B cell (primary cell): Measurements from ENCODE around the gene MBD1. TPM values are rescaled to one million over a fixed set of nuclear protein-coding genes. Genes with fewer than 3 reads are reported as not detected.

Source experiments
- ATAC-seq: fragments of 200-7000 bp; cut with Tn5 transposase; one replicate; pipeline ENCODE4 v1.10.0; 2021; ENCODE audit warnings: low read depth, mild to moderate bottlenecking, moderate number of reproducible peaks, moderate library complexity
- CTCF ChIA-PET: fragments of 350-600 bp; sonication (Branson Sonifier 250); formaldehyde crosslinking; loops from one replicate; lab custom pipeline; 2021; ENCODE audit warnings: antibody characterized with exemption, inconsistent platforms; lab: Charles Lee
- POLR2A ChIA-PET: fragments of 350-600 bp; sonication (Branson Sonifier 250); formaldehyde crosslinking; loops from one replicate; lab custom pipeline; 2021; ENCODE audit warnings: antibody characterized with exemption; lab: Charles Lee
- DNase-seq: peaks from one replicate; pipeline ENCODE4 v3.0.0; 2013
- H2AFZ ChIP-seq: 2 replicates; pipeline ENCODE4 v1.6.1; 2012; ENCODE audit warnings: mild to moderate bottlenecking, low read depth, low read length; ENCODE audit not compliant: insufficient read depth, poor library complexity, severe bottlenecking
- H3K27ac ChIP-seq, 2 donors: 1 replicate in 1 of 2; 2 replicates in 1 of 2; pipeline ENCODE4 v1.5.1; 2012 to 2013; ENCODE audit warnings: low read length in 2 of 2, mild to moderate bottlenecking in 2 of 2, moderate library complexity in 1 of 2
- H3K27me3 ChIP-seq, 4 experiments: fragments of 200-600 bp in 1 of 4; sonication (generic) in 1 of 4; replicated peaks in 1 of 4; 1 replicate in 2 of 4; 2 replicates in 2 of 4; pipeline versions ENCODE4 v1.6.1 to v1.7.0; 2013 to 2016; ENCODE audit warnings: low read length in 3 of 4, mild to moderate bottlenecking in 2 of 4, mixed read lengths in 1 of 4, moderate library complexity in 1 of 4; ENCODE audit not compliant: insufficient read depth in 4 of 4, control insufficient read depth in 3 of 4; ENCODE audit errors: control extremely low read depth in 1 of 4
- H3K36me3 ChIP-seq, 2 experiments: replicated peaks in 1 of 2; 1 replicate in 1 of 2; 2 replicates in 1 of 2; pipeline versions ENCODE4 v1.6.1 to v1.7.1; 2013; ENCODE audit warnings: low read length in 1 of 2; ENCODE audit not compliant: insufficient read depth in 2 of 2, control insufficient read depth in 1 of 2; ENCODE audit errors: control extremely low read depth in 1 of 2, extremely low read depth in 1 of 2
- H3K4me1 ChIP-seq, 2 donors: fragments of 200-600 bp in 1 of 2; sonication (generic) in 1 of 2; 1 replicate in 1 of 2; 2 replicates in 1 of 2; pipeline versions ENCODE4 v1.5.1 to v1.6.1; 2013 to 2017; ENCODE audit warnings: low read length in 2 of 2; ENCODE audit not compliant: control insufficient read depth in 2 of 2, insufficient read depth in 2 of 2
- H3K4me2 ChIP-seq: replicated peaks from 2 replicates; pipeline ENCODE3; 2012; ENCODE audit warnings: mild to moderate bottlenecking, low read depth, low read length; ENCODE audit not compliant: poor library complexity, severe bottlenecking
- H3K4me3 ChIP-seq, 5 experiments: fragments of 200-600 bp in 1 of 5; sonication (generic) in 1 of 5; 1 replicate in 3 of 5; 2 replicates in 2 of 5; pipeline versions ENCODE4 v1.5.1 to v1.7.0; 2011 to 2016; ENCODE audit warnings: low read length in 4 of 5, mild to moderate bottlenecking in 4 of 5, low read depth in 2 of 5, control low read depth in 1 of 5, moderate library complexity in 1 of 5; ENCODE audit not compliant: insufficient read depth in 1 of 5; ENCODE audit errors: control extremely low read depth in 1 of 5, extremely low read depth in 1 of 5
- H3K79me2 ChIP-seq: fragments of 200-600 bp; sonication (generic); one replicate; pipeline ENCODE4 v1.6.0; 2016; ENCODE audit warnings: low read length; ENCODE audit not compliant: control insufficient read depth, insufficient read depth
- H3K9ac ChIP-seq: fragments of 200-600 bp; sonication (generic); 2 replicates; pipeline ENCODE4 v1.6.1; 2017; ENCODE audit warnings: mild to moderate bottlenecking, low read length, moderate library complexity
- H3K9me3 ChIP-seq, 3 donors: one replicate each; pipeline versions ENCODE4 v1.6.1 to v1.7.1; 2013; ENCODE audit warnings: low read length in 2 of 3; ENCODE audit not compliant: control insufficient read depth in 2 of 3, insufficient read depth in 1 of 3; ENCODE audit errors: control extremely low read depth in 1 of 3
- H4K20me1 ChIP-seq: 2 replicates; pipeline ENCODE4 v1.6.0; 2012; ENCODE audit warnings: mild to moderate bottlenecking, low read length; ENCODE audit not compliant: insufficient read depth, control insufficient read depth, poor library complexity, severe bottlenecking
- H3K27ac Mint-ChIP-seq: one replicate; pipeline ENCODE4 v1.8.0; 2021; ENCODE audit warnings: mixed read lengths
- H3K27me3 Mint-ChIP-seq: one replicate; pipeline ENCODE4 v1.8.0; 2021; ENCODE audit warnings: mixed read lengths
- H3K4me1 Mint-ChIP-seq: one replicate; pipeline ENCODE4 v1.8.0; 2021; ENCODE audit warnings: mixed read lengths
- H3K4me3 Mint-ChIP-seq: one replicate; pipeline ENCODE4 v1.8.0; 2021; ENCODE audit warnings: mixed read lengths
- H3K9me3 Mint-ChIP-seq: one replicate; pipeline ENCODE4 v1.8.0; 2022; ENCODE audit warnings: mixed read lengths; ENCODE audit not compliant: insufficient read depth
- EZH2 ChIP-seq: IDR thresholded peaks from 2 replicates; pipeline ENCODE4 v1.6.1; 2012; ENCODE audit warnings: borderline replicate concordance, low read depth, mild to moderate bottlenecking, moderate library complexity, low read length; ENCODE audit not compliant: insufficient read depth, poor library complexity, severe bottlenecking
- WGBS: methylation state at CpG from one replicate; pipeline ENCODE4 v1.1.5; 2013; ENCODE audit warnings: missing lambda C conversion rate; ENCODE audit not compliant: insufficient coverage; 5-methylcytosine and 5-hydroxymethylcytosine counted together
- intact Hi-C: fragments of 100-400 bp; cut with micrococcal nuclease; formaldehyde crosslinking; loops from one replicate; pipeline ENCODE4 v1.10.0; 2022
- polyA plus RNA-seq: library from polyadenylated mRNA; depleted of rRNA; stranded (reverse); fragments of >200 nt; gene quantifications from 2 replicates; pipeline ENCODE4 v1.2.3, GENCODE V29; 2012
- total RNA-seq, 2 donors: library from RNA; stranded (reverse); fragments of 120-200 nt in 1 of 2; gene quantifications; 1 replicate in 1 of 2; 2 replicates in 1 of 2; pipeline versions ENCODE4 v1.2.3 to v1.2.4, GENCODE V29; 2013 to 2022
- TF ChIP-seq, protein P1 (sequence below): fragments of 200-600 bp; IDR thresholded peaks from one replicate; pipeline ENCODE4 v1.8.0; 2022; ENCODE audit warnings: antibody characterized with exemption, mild to moderate bottlenecking

The MBD1 gene
- total and polyA plus RNA-seq, 2 donors (not counting 1 experiment from before 2014, with no cell fraction given): 120 to 135 TPM

DNA sequence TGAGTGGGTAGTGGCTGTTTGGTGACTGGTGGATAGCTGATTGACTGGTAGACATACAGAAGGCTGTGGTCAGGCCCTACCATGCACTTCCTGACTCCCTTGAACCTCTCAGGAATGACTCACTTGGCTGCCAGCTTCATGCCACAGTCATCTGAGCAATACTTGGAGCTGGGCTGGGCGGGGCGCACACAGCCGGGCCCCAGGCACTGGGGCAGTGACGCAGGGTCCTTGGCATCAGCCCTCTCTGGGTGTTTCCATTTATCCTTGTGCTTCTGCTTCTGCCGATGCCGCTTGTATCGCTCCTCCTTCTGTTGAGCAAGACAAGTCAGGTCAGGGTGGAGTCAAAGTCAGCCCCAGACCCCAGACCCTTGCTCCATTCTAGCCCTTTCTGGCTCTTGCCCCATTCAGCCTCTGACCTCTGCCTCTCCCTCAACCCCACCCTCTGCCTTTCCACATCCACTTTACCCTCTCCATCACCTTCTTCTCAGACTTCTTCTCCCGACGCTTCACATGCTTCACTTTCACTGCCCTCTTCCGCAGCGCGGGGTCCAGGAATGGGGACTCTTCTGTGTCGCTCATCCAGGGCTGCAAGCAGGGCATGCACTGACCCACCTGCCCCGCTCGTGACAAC lies 3.0 kb upstream of the MBD1 start:
- no peak for ATAC-seq
- peaks cover 0 to 43% of the 10 kb centered on the region in 2 experiments for H3K36me3 ChIP-seq
- no peak overlapping the region for H2AFZ ChIP-seq
- DNase-seq: no peak
- TF ChIP-seq EZH2: no peak
- TF ChIP-seq, protein P1, sequence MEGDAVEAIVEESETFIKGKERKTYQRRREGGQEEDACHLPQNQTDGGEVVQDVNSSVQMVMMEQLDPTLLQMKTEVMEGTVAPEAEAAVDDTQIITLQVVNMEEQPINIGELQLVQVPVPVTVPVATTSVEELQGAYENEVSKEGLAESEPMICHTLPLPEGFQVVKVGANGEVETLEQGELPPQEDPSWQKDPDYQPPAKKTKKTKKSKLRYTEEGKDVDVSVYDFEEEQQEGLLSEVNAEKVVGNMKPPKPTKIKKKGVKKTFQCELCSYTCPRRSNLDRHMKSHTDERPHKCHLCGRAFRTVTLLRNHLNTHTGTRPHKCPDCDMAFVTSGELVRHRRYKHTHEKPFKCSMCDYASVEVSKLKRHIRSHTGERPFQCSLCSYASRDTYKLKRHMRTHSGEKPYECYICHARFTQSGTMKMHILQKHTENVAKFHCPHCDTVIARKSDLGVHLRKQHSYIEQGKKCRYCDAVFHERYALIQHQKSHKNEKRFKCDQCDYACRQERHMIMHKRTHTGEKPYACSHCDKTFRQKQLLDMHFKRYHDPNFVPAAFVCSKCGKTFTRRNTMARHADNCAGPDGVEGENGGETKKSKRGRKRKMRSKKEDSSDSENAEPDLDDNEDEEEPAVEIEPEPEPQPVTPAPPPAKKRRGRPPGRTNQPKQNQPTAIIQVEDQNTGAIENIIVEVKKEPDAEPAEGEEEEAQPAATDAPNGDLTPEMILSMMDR: no peak
- Mint-ChIP-seq H3K27me3 (no peaks in the 10 kb centered on the region), H3K4me3 (peak overlapping the region; percentile 97), H3K9me3 (no peaks in the 10 kb centered on the region), H3K4me1 (peaks cover 52% of the 10 kb centered on the region), H3K27ac (peak overlapping the region; percentile 73)
- H4K20me1 ChIP-seq: peaks cover 27% of the 10 kb centered on the region
- no peak overlapping the region for H3K9ac ChIP-seq
- POLR2A ChIA-PET: no interaction called here
- no peaks in the 10 kb centered on the region for H3K27me3 ChIP-seq
- no peak overlapping the region for H3K27ac ChIP-seq
- peaks cover 29% of the 10 kb centered on the region for H3K79me2 ChIP-seq
- intact Hi-C loops: no loop called here
- H3K9me3 ChIP-seq: no peaks in the 10 kb centered on the region
- H3K4me2 ChIP-seq: no peak overlapping the region
- H3K4me1 ChIP-seq: peaks cover 29 to 38% of the 10 kb centered on the region in 2 donors
- CTCF ChIA-PET: no interaction called here
- H3K4me3 ChIP-seq: no peak overlapping the region
- over 99% methylated on average over 15 of the region's 15 CpGs for WGBS

DNA sequence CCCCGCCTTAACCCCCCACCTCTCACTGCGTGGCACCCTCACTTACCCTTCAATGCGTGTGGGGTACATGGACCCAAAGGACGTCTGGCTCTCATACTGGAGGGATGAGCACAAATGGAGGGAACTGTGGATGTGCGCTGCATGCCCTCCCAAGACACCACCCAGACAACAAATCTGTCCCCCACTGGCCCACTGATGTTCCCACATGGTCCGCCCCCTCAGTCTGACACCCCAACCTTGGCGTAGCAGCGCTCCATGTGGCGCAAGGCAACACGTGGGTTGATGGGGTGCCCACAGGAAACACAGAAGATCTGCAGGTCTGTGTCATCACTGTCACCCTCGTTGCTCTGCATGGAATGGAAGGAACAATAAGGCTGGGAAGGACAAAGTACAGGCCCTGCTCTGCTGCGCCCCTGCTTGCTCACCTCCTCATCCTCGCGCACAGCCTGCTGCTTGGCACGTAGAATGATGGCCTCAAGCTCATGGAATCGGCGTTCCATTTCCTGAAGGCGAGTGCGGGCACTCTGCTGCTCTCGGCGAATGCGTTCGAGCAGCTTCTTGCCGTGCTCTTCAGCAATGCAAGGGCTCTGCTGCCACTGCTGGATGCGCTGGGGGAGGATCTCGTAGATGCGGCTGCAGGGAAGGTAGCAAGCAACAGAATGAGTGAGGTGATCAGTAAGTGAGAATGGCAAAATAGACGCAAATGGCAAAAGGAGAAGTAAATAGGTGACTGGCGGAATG lies 2.3 kb upstream of the MBD1 start:
- Histone ChIP-seq H4K20me1 (peaks cover 30% of the 10 kb centered on the region), H2AFZ (no peak overlapping the region), H3K27ac (no peak overlapping the region), H3K27me3 (no peaks in the 10 kb centered on the region), H3K4me2 (no peak overlapping the region), H3K36me3 (peaks cover 0 to 50% of the 10 kb centered on the region in 2 experiments), H3K79me2 (peaks cover 35% of the 10 kb centered on the region), H3K4me3 (no peak overlapping the region), H3K4me1 (peaks cover 35 to 42% of the 10 kb centered on the region in 2 donors), H3K9ac (no peak overlapping the region), H3K9me3 (no peaks in the 10 kb centered on the region)
- no peaks in the 10 kb centered on the region for H3K9me3 Mint-ChIP-seq
- no peak for TF ChIP-seq EZH2
- TF ChIP-seq, protein P1: no peak
- ChIA-PET POLR2A (no interaction called here), CTCF (interaction anchor here (0.5 to 2.7 kb wide), 2 partner anchors 23 to 73 kb away, joined by 7 to 27 read pairs; no protein-coding TSS in a partner anchor)
- intact Hi-C loops: no loop called here
- H3K4me1 Mint-ChIP-seq: peaks cover 54% of the 10 kb centered on the region
- H3K27me3 Mint-ChIP-seq: no peaks in the 10 kb centered on the region
- ATAC-seq (no peak), DNase-seq (peak; percentile 30)
- H3K4me3 Mint-ChIP-seq: peak overlapping the region; percentile 97
- 92% methylated on average over 26 of the region's 29 CpGs for WGBS
- peak overlapping the region; percentile 97 for H3K27ac Mint-ChIP-seq
